Pancreas (tissue), 10 donors: ENCODE measurements around the gene TBCK. TPM values are rescaled to one million over a fixed set of nuclear protein-coding genes. Genes with fewer than 3 reads are reported as not detected.

ENCODE experiments used
- ATAC-seq, 4 donors: fragments of 200-7000 bp; cut with Tn5 transposase; one replicate each; pipeline versions ENCODE4 v1.8.0 to v1.9.1; 2020; ENCODE audit warnings: mild to moderate bottlenecking in 4 of 4, moderate library complexity in 4 of 4
- DNase-seq, 6 donors: peaks; one replicate each; pipeline ENCODE4 v3.0.0-alpha.2; 2020
- FAIRE-seq: peaks from 2 replicates; lab custom pipeline; 2012; peaks lifted over from hg19 to GRCh38; lab: Jason Lieb, UNC
- H3K27ac ChIP-seq, 4 donors: fragments of 200-600 bp; sonication (generic); 1 replicate in 3 of 4; 2 replicates in 1 of 4; pipeline versions ENCODE4 v1.5.0 to v1.8.0; 2020
- H3K27me3 ChIP-seq, 4 donors: fragments of 200-600 bp; one replicate each; pipeline ENCODE4 v1.8.0; 2021
- H3K36me3 ChIP-seq, 3 donors: fragments of 200-600 bp; sonication (generic) in 1 of 3; one replicate each; pipeline versions ENCODE4 v1.5.0 to v1.8.0; 2020 to 2021
- H3K4me1 ChIP-seq, 3 donors: fragments of 200-600 bp; one replicate each; pipeline ENCODE4 v1.8.0; 2021
- H3K4me3 ChIP-seq, 4 donors: fragments of 200-600 bp; sonication (generic) in 2 of 4; one replicate each; pipeline versions ENCODE4 v1.5.0 to v1.8.0; 2020 to 2021
- H3K9me3 ChIP-seq, 4 donors: fragments of 200-600 bp; one replicate each; pipeline ENCODE4 v1.8.0; 2021
- WGBS, 2 donors: extraction: QIAGEN DNeasy Blood & Tissue Kit; methylation state at CpG; one replicate each; pipeline ENCODE4 v1.1.7; 2013; 5-methylcytosine and 5-hydroxymethylcytosine counted together
- intact Hi-C, 3 donors: fragments of 100-400 bp; cut with DNase I; formaldehyde crosslinking; loops; one replicate each; pipeline versions ENCODE4 v1.11.1 to v1.14.2; 2022
- polyA plus RNA-seq, 2 donors: library from polyadenylated mRNA; stranded (reverse); fragments of 200-250 nt; gene quantifications; one replicate each; pipeline ENCODE4 v1.2.3, GENCODE V29; 2013
- total RNA-seq, 6 donors: library from RNA; stranded (reverse); fragmentation: NEBNext Ultra II Directional in 4 of 6; extraction: Animal tissue kit (Norgen Biotek cat#: 25700) in 4 of 6; gene quantifications; one replicate each; pipeline versions ENCODE4 v1.2.1 to v1.2.4, GENCODE V29; 2021 to 2023
- TF ChIP-seq, protein P1 (sequence below), 4 donors: fragments of 200-600 bp; sonication (generic) in 3 of 4; IDR thresholded peaks; one replicate each; pipeline versions ENCODE4 v1.5.0 to v1.8.0; 2021; ENCODE audit warnings: antibody characterized with exemption in 4 of 4
- donor health status: healthy with polysubstance abuse.
- donor health status: DM: no; HTN: no; CAD: no; lungs with moderate emphysema.
- donor health status: DM: no; HTN: no; CAD: no.
- donor health status: control.
- donor health status: control.
- donor health status: Bipolar disorder and iron deficiency.
- donor health status: DM: yes; HTN: yes; CAD: no.
- donor health status: DM: no; HTN: no; CAD: no.
- donor health status: DM: no; HTN: no; CAD: no.
- donor health status: DM: yes; HTN: yes; CAD: no.

TBCK gene
- total and polyA plus RNA-seq, 8 donors: 5.3 to 35.1 (median 12.5) TPM

GRCh38 chr4:106035204-106035603, 280.8 kb downstream of the TBCK start:
- peaks cover 0 to 7% (median 0%) of the 10 kb centered on the region in 3 donors for H3K4me1 ChIP-seq
- TF ChIP-seq, protein P1, sequence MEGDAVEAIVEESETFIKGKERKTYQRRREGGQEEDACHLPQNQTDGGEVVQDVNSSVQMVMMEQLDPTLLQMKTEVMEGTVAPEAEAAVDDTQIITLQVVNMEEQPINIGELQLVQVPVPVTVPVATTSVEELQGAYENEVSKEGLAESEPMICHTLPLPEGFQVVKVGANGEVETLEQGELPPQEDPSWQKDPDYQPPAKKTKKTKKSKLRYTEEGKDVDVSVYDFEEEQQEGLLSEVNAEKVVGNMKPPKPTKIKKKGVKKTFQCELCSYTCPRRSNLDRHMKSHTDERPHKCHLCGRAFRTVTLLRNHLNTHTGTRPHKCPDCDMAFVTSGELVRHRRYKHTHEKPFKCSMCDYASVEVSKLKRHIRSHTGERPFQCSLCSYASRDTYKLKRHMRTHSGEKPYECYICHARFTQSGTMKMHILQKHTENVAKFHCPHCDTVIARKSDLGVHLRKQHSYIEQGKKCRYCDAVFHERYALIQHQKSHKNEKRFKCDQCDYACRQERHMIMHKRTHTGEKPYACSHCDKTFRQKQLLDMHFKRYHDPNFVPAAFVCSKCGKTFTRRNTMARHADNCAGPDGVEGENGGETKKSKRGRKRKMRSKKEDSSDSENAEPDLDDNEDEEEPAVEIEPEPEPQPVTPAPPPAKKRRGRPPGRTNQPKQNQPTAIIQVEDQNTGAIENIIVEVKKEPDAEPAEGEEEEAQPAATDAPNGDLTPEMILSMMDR (IDR thresholded peaks at IDR 0.05): no peak
- H3K27ac ChIP-seq: no peak overlapping the region
- H3K36me3 ChIP-seq: no peaks in the 10 kb centered on the region
- intact Hi-C loops: no loop called here
- no peak for FAIRE-seq
- no peak for DNase-seq
- H3K27me3 ChIP-seq: no peaks in the 10 kb centered on the region
- WGBS, 2 donors: 69 to 76% methylated on average over 1 of the region's 1 CpG
- H3K4me3 ChIP-seq: no peak overlapping the region
- no peak for ATAC-seq
- peaks cover 0 to 4% (median 0%) of the 10 kb centered on the region in 4 donors for H3K9me3 ChIP-seq

DNA sequence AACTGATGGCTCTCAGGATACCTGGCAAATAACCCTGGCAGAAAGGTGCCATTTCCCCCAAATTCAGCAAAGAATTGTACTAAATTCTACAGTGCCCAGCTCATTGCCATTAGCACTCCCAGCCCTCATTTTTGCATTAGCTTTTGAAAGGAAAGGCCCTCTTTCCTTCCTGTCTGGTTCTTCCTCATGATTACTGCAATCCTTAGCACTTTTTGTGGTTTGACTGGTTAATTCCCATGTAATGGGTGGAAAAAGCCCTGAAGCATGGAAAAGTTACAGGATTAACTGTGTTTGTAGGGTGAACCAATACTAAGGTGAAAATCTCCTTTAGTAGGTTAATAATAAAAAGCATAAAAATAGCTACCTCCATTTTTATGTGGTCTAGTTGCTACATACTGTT, 281.3 kb downstream of the TBCK start:
- no peak for FAIRE-seq
- intact Hi-C loops: no loop called here
- H3K36me3 ChIP-seq: no peaks in the 10 kb centered on the region
- no peak for ATAC-seq
- peaks cover 0 to 7% (median 0%) of the 10 kb centered on the region in 3 donors for H3K4me1 ChIP-seq
- H3K4me3 ChIP-seq: no peak overlapping the region
- H3K27ac ChIP-seq: no peak overlapping the region
- peaks cover 0 to 4% (median 0%) of the 10 kb centered on the region in 4 donors for H3K9me3 ChIP-seq
- no peaks in the 10 kb centered on the region for H3K27me3 ChIP-seq
- TF ChIP-seq, protein P1 (IDR thresholded peaks at IDR 0.05): no peak
- no peak for DNase-seq

- peak in 3 of 4 donors; percentile 46 to 62 (median 50) for ATAC-seq
- no peaks in the 10 kb centered on the region for H3K27me3 ChIP-seq
- WGBS, 2 donors: 52 to 57% methylated on average over 3 of the region's 3 CpGs
Measured at GRCh38 chr4:106034220-106034619, 281.8 kb downstream of the TBCK start.

GRCh38 chr4:106033469-106033868, 282.5 kb downstream of the TBCK start:
- H3K4me1 ChIP-seq: peaks cover 0 to 7% (median 0%) of the 10 kb centered on the region in 3 donors
- H3K27me3 ChIP-seq: no peaks in the 10 kb centered on the region
- intact Hi-C loops: no loop called here
- H3K9me3 ChIP-seq: peaks cover 0 to 4% (median 0%) of the 10 kb centered on the region in 4 donors
- FAIRE-seq: no peak
- H3K27ac ChIP-seq: no peak overlapping the region
- DNase-seq: no peak
- no peaks in the 10 kb centered on the region for H3K36me3 ChIP-seq
- no peak for ATAC-seq
- TF ChIP-seq, protein P1 (IDR thresholded peaks at IDR 0.05): no peak
- no peak overlapping the region for H3K4me3 ChIP-seq

More at GRCh38 chr4:106034220-106034619, 281.8 kb downstream of the TBCK start:
- TF ChIP-seq, protein P1 (IDR thresholded peaks at IDR 0.05): no peak
- Histone ChIP-seq H3K9me3 (peaks cover 0 to 4% (median 0%) of the 10 kb centered on the region in 4 donors), H3K27ac (no peak overlapping the region), H3K4me3 (no peak overlapping the region), H3K4me1 (peaks cover 0 to 7% (median 0%) of the 10 kb centered on the region in 3 donors), H3K36me3 (no peaks in the 10 kb centered on the region)
- FAIRE-seq: no peak
- intact Hi-C loops: no loop called here
- no peak for DNase-seq

DNA sequence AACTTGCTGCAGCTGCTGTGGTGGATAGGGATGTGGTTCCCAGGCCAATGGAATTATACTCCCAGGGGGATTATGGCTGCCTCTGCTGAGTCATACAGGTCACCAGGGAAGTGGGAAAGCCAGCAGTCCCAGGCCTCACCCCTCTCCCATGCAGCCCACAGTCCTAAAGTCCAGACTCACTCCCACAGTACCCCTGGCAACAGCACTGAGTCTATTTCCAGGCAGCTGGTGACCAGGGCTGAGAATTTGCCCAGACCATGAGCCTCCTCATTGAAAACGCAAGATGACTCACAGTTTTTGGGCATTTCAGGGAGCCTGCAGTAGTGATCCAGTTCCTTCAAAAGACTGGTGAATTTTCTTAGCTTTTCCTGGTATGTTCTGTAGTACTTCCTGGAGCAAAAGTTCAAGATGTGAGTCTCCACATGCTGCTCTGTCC, 283.1 kb downstream of the TBCK start:
- ATAC-seq (no peak), FAIRE-seq (no peak), DNase-seq (no peak)
- H3K9me3 ChIP-seq: peaks cover 0 to 4% (median 0%) of the 10 kb centered on the region in 4 donors
- H3K4me3 ChIP-seq: no peak overlapping the region
- no peak overlapping the region for H3K27ac ChIP-seq
- H3K36me3 ChIP-seq: no peaks in the 10 kb centered on the region
- H3K27me3 ChIP-seq: no peaks in the 10 kb centered on the region
- TF ChIP-seq, protein P1 (IDR thresholded peaks at IDR 0.05): no peak
- intact Hi-C loops: no loop called here
- 68 to 81% methylated on average over 1 of the region's 1 CpG for WGBS, 2 donors
- peaks cover 0 to 7% (median 0%) of the 10 kb centered on the region in 3 donors for H3K4me1 ChIP-seq
